GM19240 (cell line): ENCODE results near the gene CPT2.

Experiments
- DNase-seq: peaks from one replicate; pipeline ENCODE4 v3.0.0; 2011; ENCODE audit warnings: low spot score; ENCODE audit not compliant: insufficient read length

Gene CPT2

GRCh38 chr1:53260631-53261247 lies 64.1 kb downstream of the CPT2 start:
- DNase-seq = no peak

DNA sequence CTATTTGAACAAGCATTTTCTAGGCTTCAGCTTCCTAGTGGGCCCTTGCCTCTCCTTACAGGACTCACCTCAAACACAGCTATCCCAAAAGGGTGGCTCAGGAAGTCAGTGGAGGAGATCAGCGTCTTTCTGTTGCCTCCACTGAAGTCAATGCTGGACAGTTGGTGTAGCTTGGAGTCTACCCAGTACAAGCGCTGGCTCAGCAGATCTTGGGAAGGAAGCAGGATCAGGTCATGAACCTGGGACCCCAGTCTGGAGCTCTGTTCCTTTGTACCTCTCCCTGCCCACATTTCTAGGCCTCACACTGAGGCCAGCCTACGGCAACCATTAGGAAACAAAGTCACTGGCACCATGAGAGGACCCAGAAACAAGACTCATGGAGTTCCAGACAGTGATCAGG lies 65.4 kb downstream of the CPT2 start:
- no peak for DNase-seq
